HFFc6 (cell line): ENCODE measurements around the gene INIP. TPM values are rescaled to one million over a fixed set of nuclear protein-coding genes. Genes with fewer than 3 reads are reported as not detected.
A peak's percentile ranks its signal among the peaks of the same experiment; 100 is the strongest.

Experiments
- DNase-seq: peaks from one replicate; pipeline ENCODE4 v3.0.0-alpha.2; 2018
- H3K27ac Mint-ChIP-seq: 2 replicates; pipeline ENCODE4 v1.8.0; 2020; ENCODE audit warnings: mild to moderate bottlenecking, mixed read lengths
- H3K27me3 Mint-ChIP-seq: 2 replicates; pipeline ENCODE4 v1.8.0; 2021; ENCODE audit warnings: mild to moderate bottlenecking, moderate library complexity, mixed read lengths; ENCODE audit not compliant: insufficient read depth
- H3K36me3 Mint-ChIP-seq: 2 replicates; pipeline ENCODE4 v1.8.0; 2021; ENCODE audit warnings: low read depth, mixed read lengths
- H3K4me1 Mint-ChIP-seq: 2 replicates; pipeline ENCODE4 v1.8.0; 2020; ENCODE audit warnings: low read depth, mixed read lengths
- H3K4me3 Mint-ChIP-seq: 2 replicates; pipeline ENCODE4 v1.8.0; 2020; ENCODE audit warnings: mild to moderate bottlenecking, moderate library complexity, mixed read lengths
- H3K9me3 Mint-ChIP-seq: 2 replicates; pipeline ENCODE4 v1.8.0; 2020; ENCODE audit warnings: mild to moderate bottlenecking, mixed read lengths
- total RNA-seq, 6 experiments: library from RNA; stranded (reverse); fragmentation: NEBNext Ultra II Directional; extraction: Animal tissue kit (Norgen Biotek cat#: 25700); gene quantifications; 2 replicates in 1 of 6; 3 replicates in 5 of 6; pipeline ENCODE4 v1.2.3, GENCODE V29; 2021
- TF ChIP-seq, protein P1 (sequence below): fragments of 200-600 bp; sonication (generic); IDR thresholded peaks from 2 replicates; pipeline ENCODE4 v1.5.0; 2021; ENCODE audit warnings: antibody characterized with exemption, mild to moderate bottlenecking

Gene INIP
- total RNA-seq, 6 experiments from 2014 or later: 23.6 to 26.8 (median 25.0) TPM

DNA sequence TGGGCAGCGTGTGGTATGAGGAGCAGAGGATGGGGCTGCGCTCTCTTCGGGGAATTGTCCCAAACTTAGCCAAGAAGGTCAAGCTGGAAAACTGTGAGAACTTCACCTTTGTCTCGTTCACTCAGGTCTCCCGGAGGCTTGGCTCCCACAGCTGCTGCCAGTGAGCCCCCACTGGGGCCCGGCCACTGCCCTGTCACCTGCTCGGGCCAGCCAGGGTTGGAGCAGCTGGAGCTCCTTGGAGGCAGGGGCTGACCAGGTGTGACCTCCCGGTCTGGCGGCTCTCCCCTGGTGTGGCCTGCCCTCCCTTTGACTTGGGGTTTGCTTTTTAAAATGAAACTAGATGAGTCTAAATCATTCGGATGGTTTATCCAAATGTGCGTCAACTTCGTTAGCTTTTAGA is 58.0 kb downstream of the INIP start:
- no peaks in the 10 kb centered on the region; the same call in 1 of the 2 replicates for H3K27me3 Mint-ChIP-seq
- no peak overlapping the region for H3K27ac Mint-ChIP-seq

DNA sequence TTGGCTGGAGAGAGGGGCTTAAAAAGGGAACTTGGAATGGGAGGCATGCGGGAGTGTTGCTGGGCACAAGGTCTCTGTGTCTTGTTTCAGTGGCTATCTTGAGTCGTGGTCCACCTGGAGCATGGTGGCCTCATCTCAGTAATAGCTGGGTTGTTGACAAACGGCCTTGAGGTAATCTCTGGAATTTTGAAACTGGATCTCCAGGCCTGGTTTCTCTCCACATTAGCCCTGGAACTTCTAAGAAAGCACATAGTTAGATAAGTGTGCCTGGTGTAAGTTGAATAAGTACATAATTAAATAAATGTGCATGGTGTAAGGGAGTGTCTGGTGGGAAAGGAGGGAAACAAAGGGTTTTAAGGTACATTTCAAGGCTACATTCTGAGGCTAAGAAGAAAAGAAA is 62.2 kb downstream of the INIP start:
- TF ChIP-seq, protein P1, sequence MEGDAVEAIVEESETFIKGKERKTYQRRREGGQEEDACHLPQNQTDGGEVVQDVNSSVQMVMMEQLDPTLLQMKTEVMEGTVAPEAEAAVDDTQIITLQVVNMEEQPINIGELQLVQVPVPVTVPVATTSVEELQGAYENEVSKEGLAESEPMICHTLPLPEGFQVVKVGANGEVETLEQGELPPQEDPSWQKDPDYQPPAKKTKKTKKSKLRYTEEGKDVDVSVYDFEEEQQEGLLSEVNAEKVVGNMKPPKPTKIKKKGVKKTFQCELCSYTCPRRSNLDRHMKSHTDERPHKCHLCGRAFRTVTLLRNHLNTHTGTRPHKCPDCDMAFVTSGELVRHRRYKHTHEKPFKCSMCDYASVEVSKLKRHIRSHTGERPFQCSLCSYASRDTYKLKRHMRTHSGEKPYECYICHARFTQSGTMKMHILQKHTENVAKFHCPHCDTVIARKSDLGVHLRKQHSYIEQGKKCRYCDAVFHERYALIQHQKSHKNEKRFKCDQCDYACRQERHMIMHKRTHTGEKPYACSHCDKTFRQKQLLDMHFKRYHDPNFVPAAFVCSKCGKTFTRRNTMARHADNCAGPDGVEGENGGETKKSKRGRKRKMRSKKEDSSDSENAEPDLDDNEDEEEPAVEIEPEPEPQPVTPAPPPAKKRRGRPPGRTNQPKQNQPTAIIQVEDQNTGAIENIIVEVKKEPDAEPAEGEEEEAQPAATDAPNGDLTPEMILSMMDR: no peak
- Mint-ChIP-seq H3K27ac (no peak overlapping the region), H3K4me1 (peaks cover 6% of the 10 kb centered on the region; the same call in 1 of the 2 replicates), H3K36me3 (no peaks in the 10 kb centered on the region; the same call in 1 of the 2 replicates), H3K9me3 (no peaks in the 10 kb centered on the region), H3K4me3 (no peak overlapping the region), H3K27me3 (peaks cover 3% of the 10 kb centered on the region)
- no peak for DNase-seq

More for the DNA sequence above, 58.0 kb downstream of the INIP start:
- DNase-seq: no peak
- no peaks in the 10 kb centered on the region for H3K9me3 Mint-ChIP-seq
- H3K4me3 Mint-ChIP-seq: no peak overlapping the region
- peaks cover 13% of the 10 kb centered on the region for H3K4me1 Mint-ChIP-seq
- TF ChIP-seq, protein P1: no peak
- H3K36me3 Mint-ChIP-seq: no peaks in the 10 kb centered on the region; the same call in 1 of the 2 replicates

DNA sequence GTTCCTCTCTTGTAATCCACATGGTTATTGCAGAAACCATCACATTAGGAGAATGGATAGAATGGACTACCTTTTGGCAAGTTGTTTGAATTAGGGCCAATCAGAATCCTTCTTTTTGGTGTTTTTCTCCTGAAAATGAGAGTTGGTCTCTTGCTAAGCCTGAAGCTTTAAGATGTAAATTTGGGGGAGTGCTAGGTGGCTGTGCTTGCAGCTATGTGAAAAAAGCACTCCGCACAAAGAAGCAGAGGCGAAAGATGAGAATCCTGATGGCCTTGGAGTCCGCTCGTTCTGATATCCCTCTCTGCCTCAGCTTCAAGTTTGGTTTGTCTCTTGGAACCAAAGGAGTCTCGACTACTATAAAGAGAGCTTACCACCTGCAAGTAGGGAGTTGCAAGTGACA is 63.6 kb downstream of the INIP start:
- TF ChIP-seq, protein P1: no peak
- no peak for DNase-seq
- H3K4me3 Mint-ChIP-seq: no peak overlapping the region
- peaks cover 4% of the 10 kb centered on the region for H3K9me3 Mint-ChIP-seq
- peaks cover 3% of the 10 kb centered on the region for H3K27me3 Mint-ChIP-seq
- H3K27ac Mint-ChIP-seq: no peak overlapping the region
- peaks cover 13% of the 10 kb centered on the region; the same call in 1 of the 2 replicates for H3K36me3 Mint-ChIP-seq
- peaks cover 6% of the 10 kb centered on the region; the same call in 1 of the 2 replicates for H3K4me1 Mint-ChIP-seq

DNA sequence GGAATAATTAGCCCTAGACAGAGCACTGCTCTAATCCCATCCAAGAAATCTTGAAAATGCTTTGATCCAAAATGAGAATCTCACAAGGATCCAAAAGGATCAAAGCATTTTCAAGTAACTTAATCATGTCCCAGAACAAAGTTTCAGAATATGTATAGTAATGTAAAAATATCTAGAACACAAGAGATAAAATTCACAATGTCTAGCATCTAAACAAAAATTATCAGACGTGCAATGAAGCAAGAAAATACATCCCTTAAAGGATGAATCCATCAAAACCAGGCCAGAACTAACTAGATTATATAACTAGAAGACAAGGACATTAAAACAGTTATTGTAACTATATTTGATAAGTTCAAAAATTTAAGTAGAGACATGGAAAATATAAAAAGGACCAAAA is 69.3 kb downstream of the INIP start:
- Mint-ChIP-seq H3K36me3 (peaks cover 40% of the 10 kb centered on the region), H3K9me3 (peaks cover 17% of the 10 kb centered on the region), H3K4me3 (no peak overlapping the region), H3K27ac (no peak overlapping the region), H3K4me1 (peaks cover 21% of the 10 kb centered on the region), H3K27me3 (peaks cover 3% of the 10 kb centered on the region)
- DNase-seq: no peak
- TF ChIP-seq, protein P1: no peak

DNA sequence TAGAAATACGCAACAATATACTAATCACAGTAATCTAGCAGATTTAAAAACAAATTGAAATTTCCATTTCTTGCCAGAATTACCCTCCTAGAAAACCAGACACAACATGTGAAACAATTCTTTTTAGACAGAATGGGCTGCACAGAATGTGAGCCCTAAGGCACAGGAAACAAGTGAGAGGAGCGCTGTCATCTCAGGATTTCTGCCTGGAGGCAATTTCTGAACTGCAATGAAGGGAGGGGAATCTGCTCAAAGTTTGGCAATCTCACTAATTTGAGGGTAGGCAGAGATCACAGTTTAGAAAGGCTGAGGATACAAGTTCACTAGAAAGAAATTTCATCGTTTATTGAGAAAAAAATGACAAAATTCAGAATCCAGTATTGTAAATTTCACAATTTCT is 70.3 kb downstream of the INIP start:
- peak; percentile 10 for DNase-seq
- H3K4me3 Mint-ChIP-seq: no peak overlapping the region
- TF ChIP-seq, protein P1: no peak

DNA sequence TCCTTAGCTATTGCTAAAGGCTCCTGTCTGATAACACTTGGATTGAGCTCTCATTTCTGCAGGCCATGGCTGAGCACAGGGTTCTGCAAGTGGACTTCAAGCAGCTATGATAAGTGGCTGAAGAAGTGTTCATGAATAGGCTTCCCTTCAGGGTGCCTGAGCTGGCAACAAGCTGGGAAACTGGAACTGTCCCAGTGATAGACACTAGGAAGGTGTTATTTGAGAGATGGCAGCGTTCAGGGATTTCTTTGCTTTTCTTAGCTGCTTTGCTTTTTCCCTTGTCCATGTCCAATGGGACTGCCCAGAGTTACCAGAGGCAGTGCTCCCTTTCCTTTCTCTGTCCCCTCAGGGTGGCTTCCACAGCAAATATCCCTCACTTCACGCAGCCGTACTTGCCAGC is 75.8 kb downstream of the INIP start:
- no peak overlapping the region for H3K27ac Mint-ChIP-seq
- H3K4me3 Mint-ChIP-seq: no peak overlapping the region
- H3K4me1 Mint-ChIP-seq: peaks cover 11% of the 10 kb centered on the region
- TF ChIP-seq, protein P1: no peak
- H3K36me3 Mint-ChIP-seq: peaks cover 33% of the 10 kb centered on the region
- no peaks in the 10 kb centered on the region for H3K27me3 Mint-ChIP-seq
- peaks cover 16% of the 10 kb centered on the region for H3K9me3 Mint-ChIP-seq
- DNase-seq: no peak

More for the DNA sequence above, 70.3 kb downstream of the INIP start:
- peaks cover 17% of the 10 kb centered on the region for H3K9me3 Mint-ChIP-seq
- no peak overlapping the region for H3K27ac Mint-ChIP-seq
- H3K4me1 Mint-ChIP-seq: peaks cover 20% of the 10 kb centered on the region
- H3K36me3 Mint-ChIP-seq: peaks cover 40% of the 10 kb centered on the region
- peaks cover under 1% of the 10 kb centered on the region for H3K27me3 Mint-ChIP-seq
